ENCODE results near the gene LRRTM4. TPM values are rescaled to one million over a fixed set of nuclear protein-coding genes. Genes with fewer than 3 reads are reported as not detected.
"Not testable (repeated sequence)": the region's sequence is repeated elsewhere in the genome, so short reads cannot be mapped to it uniquely, and the experiment has no call there.

The LRRTM4 gene
- polyA plus RNA-seq, 1 donor, result 1.4 TPM

GRCh38 chr2:77081597-77081996 lies 440.6 kb downstream of the LRRTM4 start:
- no peak for DNase-seq

GRCh38 chr2:77064324-77064723 lies 457.9 kb downstream of the LRRTM4 start:
- no peak for DNase-seq

- DNase-seq, result peak; percentile 30
Observed at GRCh38 chr2:77054938-77055337, 467.2 kb downstream of the LRRTM4 start.

GRCh38 chr2:77046339-77046738 lies 475.8 kb downstream of the LRRTM4 start:
- no peak for DNase-seq

GRCh38 chr2:77045456-77045855 lies 476.7 kb downstream of the LRRTM4 start:
- DNase-seq, result not testable (repeated sequence)

- DNase-seq, result no peak
Observed at GRCh38 chr2:77034445-77034844, 487.7 kb downstream of the LRRTM4 start.

GRCh38 chr2:77029237-77029636 lies 492.9 kb downstream of the LRRTM4 start:
- DNase-seq, result not testable (repeated sequence)

GRCh38 chr2:77028032-77028600 lies 494.1 kb downstream of the LRRTM4 start:
- no peak for DNase-seq

GRCh38 chr2:77025714-77026113 lies 496.5 kb downstream of the LRRTM4 start:
- no peak for DNase-seq

GRCh38 chr2:77021161-77021560 lies 501.0 kb downstream of the LRRTM4 start:
- no peak for DNase-seq

- DNase-seq, result no peak
Observed at GRCh38 chr2:77018219-77018618, 504.0 kb downstream of the LRRTM4 start.

- no peak for DNase-seq
Observed at GRCh38 chr2:77017355-77017745, 504.8 kb downstream of the LRRTM4 start.

- no peak for DNase-seq
Observed at GRCh38 chr2:77016443-77017354, 505.5 kb downstream of the LRRTM4 start.

GRCh38 chr2:77013953-77014352 lies 508.2 kb downstream of the LRRTM4 start:
- DNase-seq, result no peak

- DNase-seq, result no peak
Observed at GRCh38 chr2:77013457-77013856, 508.7 kb downstream of the LRRTM4 start.

GRCh38 chr2:77009307-77009706 lies 512.9 kb downstream of the LRRTM4 start:
- no peak for DNase-seq

- DNase-seq, result no peak
Observed at GRCh38 chr2:77008853-77009252, 513.3 kb downstream of the LRRTM4 start.

- DNase-seq, result no peak
Observed at GRCh38 chr2:77007686-77008085, 514.5 kb downstream of the LRRTM4 start.

- no peak for DNase-seq
Observed at GRCh38 chr2:77005522-77005921, 516.7 kb downstream of the LRRTM4 start.

GRCh38 chr2:77001895-77002294 lies 520.3 kb downstream of the LRRTM4 start:
- DNase-seq, result no peak

GRCh38 chr2:76998704-76999103 lies 523.5 kb downstream of the LRRTM4 start:
- DNase-seq, result no peak

GRCh38 chr2:76998152-76998551 lies 524.0 kb downstream of the LRRTM4 start:
- no peak for DNase-seq

- no peak for DNase-seq
Observed at GRCh38 chr2:76997296-76997695, 524.9 kb downstream of the LRRTM4 start.

Data from left kidney (tissue), 2 donors.